IMR-90 (cell line): ENCODE data around the gene ENTPD7. TPM values are rescaled to one million over a fixed set of nuclear protein-coding genes. Genes with fewer than 3 reads are reported as not detected.

Source experiments
- ATAC-seq: fragments of 200-7000 bp; cut with Tn5 transposase; 2 replicates; pipeline ENCODE4 v1.9.1; 2020; ENCODE audit warnings: low read depth, mild to moderate bottlenecking, moderate library complexity
- BruUV-seq: library from RNA; stranded (reverse); fragments of 400-500 nt; replicated peaks from 2 replicates; lab custom pipeline; 2021; lab: Mats Ljungman, UMichigan
- CTCF ChIA-PET: fragments of 300-600 bp; formaldehyde crosslinking; extraction: SDS; loops from one replicate; lab custom pipeline; 2021; ENCODE audit warnings: antibody characterized with exemption; lab: Yijun Ruan, JAX
- POLR2A ChIA-PET: fragments of 300-600 bp; sonication (Branson Sonifier 250); formaldehyde crosslinking; loops from one replicate; lab custom pipeline; 2022; ENCODE audit warnings: antibody characterized with exemption; ENCODE audit not compliant: unreplicated experiment; lab: Charles Lee
- DNase-seq: peaks from one replicate; pipeline ENCODE4 v3.0.0; 2013
- H2AFZ ChIP-seq: replicated peaks from 2 replicates; pipeline ENCODE3; 2013; ENCODE audit warnings: low read length, mild to moderate bottlenecking; ENCODE audit not compliant: poor library complexity
- H2AK5ac ChIP-seq: 2 replicates; pipeline ENCODE4 v1.6.1; 2013; ENCODE audit warnings: low read depth, low read length, inconsistent platforms
- H2AK9ac ChIP-seq: replicated peaks from 2 replicates; pipeline ENCODE3; 2013; ENCODE audit warnings: mild to moderate bottlenecking, low read depth, low read length, moderate library complexity; ENCODE audit not compliant: poor library complexity
- H2BK120ac ChIP-seq: 2 replicates; pipeline ENCODE4 v1.6.1; 2013; ENCODE audit warnings: low read depth, low read length, inconsistent platforms
- H2BK15ac ChIP-seq: 3 replicates; pipeline ENCODE4 v1.6.1; 2013; ENCODE audit warnings: low read depth, low read length, inconsistent platforms
- H2BK20ac ChIP-seq: 2 replicates; pipeline ENCODE4 v1.6.1; 2013; ENCODE audit warnings: low read depth, mild to moderate bottlenecking, inconsistent platforms, low read length, moderate library complexity
- H2BK5ac ChIP-seq: 2 replicates; pipeline ENCODE4 v1.6.1; 2013; ENCODE audit warnings: mild to moderate bottlenecking, low read depth, low read length, inconsistent platforms; ENCODE audit not compliant: poor library complexity, severe bottlenecking
- H3K14ac ChIP-seq: replicated peaks from 2 replicates; pipeline ENCODE4 v1.6.1; 2013; ENCODE audit warnings: low read depth, low read length, inconsistent platforms
- H3K18ac ChIP-seq: 2 replicates; pipeline ENCODE4 v1.6.1; 2013; ENCODE audit warnings: low read depth, low read length, control low read depth
- H3K23ac ChIP-seq: 2 replicates; pipeline ENCODE4 v1.6.1; 2013; ENCODE audit warnings: low read depth, low read length, inconsistent platforms
- H3K27ac ChIP-seq: 2 replicates; pipeline ENCODE4 v1.5.1; 2013; ENCODE audit warnings: mild to moderate bottlenecking, control low read depth, low read length; ENCODE audit not compliant: insufficient read depth
- H3K27me3 ChIP-seq: 2 replicates; pipeline ENCODE4 v1.6.1; 2013; ENCODE audit warnings: low read length; ENCODE audit not compliant: control insufficient read depth, insufficient read depth
- H3K36me3 ChIP-seq: 2 replicates; pipeline ENCODE4 v1.6.1; 2013; ENCODE audit warnings: low read length, mixed read lengths; ENCODE audit not compliant: control insufficient read depth, insufficient read depth
- H3K4ac ChIP-seq: 2 replicates; pipeline ENCODE4 v1.6.1; 2013; ENCODE audit warnings: low read depth, low read length, inconsistent platforms
- H3K4me1 ChIP-seq: 2 replicates; pipeline ENCODE4 v1.6.1; 2013; ENCODE audit warnings: low read length, mixed read lengths; ENCODE audit not compliant: control insufficient read depth, insufficient read depth
- H3K4me2 ChIP-seq: 2 replicates; pipeline ENCODE4 v1.6.1; 2013; ENCODE audit warnings: low read depth, mild to moderate bottlenecking, control low read depth, low read length, moderate library complexity
- H3K4me3 ChIP-seq: 2 replicates; pipeline ENCODE4 v1.5.1; 2013; ENCODE audit warnings: low read depth, mild to moderate bottlenecking, control low read depth, low read length, moderate library complexity; ENCODE audit not compliant: insufficient read depth
- H3K56ac ChIP-seq: 2 replicates; pipeline ENCODE4 v1.6.1; 2013; ENCODE audit warnings: low read length, inconsistent platforms; ENCODE audit not compliant: insufficient read depth; ENCODE audit errors: extremely low read depth
- H3K79me1 ChIP-seq, 2 experiments: 2 replicates each; pipeline ENCODE4 v1.6.1; 2013; ENCODE audit warnings: low read length in 2 of 2, inconsistent platforms in 1 of 2, low read depth in 1 of 2
- H3K9ac ChIP-seq: 2 replicates; pipeline ENCODE4 v1.6.1; 2013; ENCODE audit warnings: low read depth, low read length, control low read depth
- H3K9me1 ChIP-seq: 2 replicates; pipeline ENCODE4 v1.6.1; 2013; ENCODE audit warnings: low read length, inconsistent platforms; ENCODE audit not compliant: insufficient read depth
- H3K9me3 ChIP-seq: 2 replicates; pipeline ENCODE4 v1.6.1; 2013; ENCODE audit warnings: low read length; ENCODE audit not compliant: control insufficient read depth, insufficient read depth
- H4K20me1 ChIP-seq: 2 replicates; pipeline ENCODE4 v1.6.1; 2013; ENCODE audit warnings: low read length, inconsistent platforms; ENCODE audit not compliant: insufficient read depth
- H4K5ac ChIP-seq: 2 replicates; pipeline ENCODE4 v1.6.1; 2013; ENCODE audit warnings: mild to moderate bottlenecking, low read depth, low read length, control low read depth
- H4K8ac ChIP-seq, 2 experiments: 2 replicates each; pipeline ENCODE4 v1.6.1; 2013; ENCODE audit warnings: low read depth in 2 of 2, low read length in 2 of 2, control low read depth in 1 of 2, inconsistent platforms in 1 of 2
- H4K91ac ChIP-seq: 2 replicates; pipeline ENCODE4 v1.6.1; 2013; ENCODE audit warnings: low read depth, low read length, inconsistent platforms; ENCODE audit not compliant: insufficient read depth
- CEBPB ChIP-seq: IDR thresholded peaks from 2 replicates; pipeline ENCODE4 v1.6.1; 2012; ENCODE audit warnings: low read depth, low read length, improper control_type of control experiment
- CHD1 ChIP-seq: IDR thresholded peaks from 2 replicates; pipeline ENCODE4 v1.6.1; 2012; ENCODE audit warnings: low read depth, low read length, improper control_type of control experiment
- CTCF ChIP-seq: conservative IDR thresholded peaks from 2 replicates; pipeline ENCODE4 v1.5.1; 2012; ENCODE audit warnings: mild to moderate bottlenecking, low read depth, low read length, improper control_type of control experiment
- ELK1 ChIP-seq: fragments of 150-350 bp; IDR thresholded peaks from 2 replicates; pipeline ENCODE4 v1.6.1; 2016; ENCODE audit warnings: low read depth, mild to moderate bottlenecking, low read length, moderate library complexity, borderline replicate concordance
- FOS ChIP-seq: fragments of 150-350 bp; IDR thresholded peaks from 2 replicates; pipeline ENCODE4 v1.6.1; 2016; ENCODE audit warnings: low read depth, low read length
- MAFK ChIP-seq: IDR thresholded peaks from 2 replicates; pipeline ENCODE4 v1.6.1; 2012; ENCODE audit warnings: low read depth, low read length, improper control_type of control experiment
- MAZ ChIP-seq: IDR thresholded peaks from 2 replicates; pipeline ENCODE4 v1.6.1; 2012; ENCODE audit warnings: low read depth, mild to moderate bottlenecking, low read length, improper control_type of control experiment, moderate library complexity, borderline replicate concordance
- MXI1 ChIP-seq: IDR thresholded peaks from 2 replicates; pipeline ENCODE4 v1.6.1; 2012; ENCODE audit warnings: low read depth, mild to moderate bottlenecking, low read length, moderate library complexity, borderline replicate concordance
- NFE2L2 ChIP-seq: fragments of 150-350 bp; IDR thresholded peaks from 2 replicates; pipeline ENCODE4 v1.6.1; 2016; ENCODE audit warnings: low read depth, mild to moderate bottlenecking, low read length
- POLR2A ChIP-seq: IDR thresholded peaks from 2 replicates; pipeline ENCODE4 v1.6.1; 2012; ENCODE audit warnings: mild to moderate bottlenecking, low read depth, low read length
- RAD21 ChIP-seq: IDR thresholded peaks from 2 replicates; pipeline ENCODE4 v1.6.1; 2012; ENCODE audit warnings: low read length, improper control_type of control experiment
- RCOR1 ChIP-seq: IDR thresholded peaks from 2 replicates; pipeline ENCODE4 v1.6.1; 2012; ENCODE audit warnings: mild to moderate bottlenecking, low read length, improper control_type of control experiment; ENCODE audit not compliant: insufficient replicate concordance
- RFX5 ChIP-seq: IDR thresholded peaks from 2 replicates; pipeline ENCODE4 v1.8.0; 2012; ENCODE audit warnings: low read depth, mild to moderate bottlenecking, low read length, moderate library complexity
- SMC3 ChIP-seq: fragments of 150-350 bp; IDR thresholded peaks from 2 replicates; pipeline ENCODE4 v1.6.1; 2016; ENCODE audit warnings: low read depth, mild to moderate bottlenecking, antibody characterized with exemption, low read length, moderate library complexity
- USF2 ChIP-seq: fragments of 150-350 bp; IDR thresholded peaks from 2 replicates; pipeline ENCODE4 v1.6.1; 2017; ENCODE audit warnings: mild to moderate bottlenecking, antibody characterized with exemption, low read length, low read depth
- WGBS, 2 experiments: methylation state at CpG; one replicate each; pipeline versions ENCODE4 v1.1.5 to v1.1.7; 2013; ENCODE audit warnings: missing lambda C conversion rate in 2 of 2; ENCODE audit not compliant: insufficient read length in 1 of 2; ENCODE audit errors: extremely low coverage in 2 of 2; 5-methylcytosine and 5-hydroxymethylcytosine counted together
- dilution Hi-C: fragments of 300-500 bp; cut with HindIII; formaldehyde crosslinking; loops from one replicate; pipeline ENCODE4 v1.14.3; 2018; ENCODE audit warnings: low sequenced_read_pairs; ENCODE audit not compliant: unreplicated experiment
- in situ Hi-C: fragments of 300-500 bp; cut with MboI; formaldehyde crosslinking; loops from 3 replicates; pipeline ENCODE4 v1.14.3; 2019; ENCODE audit warnings: low sequenced_read_pairs, inconsistent platforms, mixed read lengths
- intact Hi-C: fragments of 100-400 bp; cut with micrococcal nuclease; formaldehyde crosslinking; loops from 2 replicates; pipeline ENCODE4 v1.10.0; 2022
- polyA plus RNA-seq, 3 experiments: library from polyadenylated mRNA; depleted of rRNA; stranded (reverse); fragments of >200 nt; gene quantifications; 2 replicates each; pipeline ENCODE4 v1.2.3, GENCODE V29; 2012; ENCODE audit warnings: low replicate concordance in 1 of 3
- total RNA-seq: library from RNA; depleted of rRNA; stranded (reverse); fragments of >200 nt; gene quantifications from 2 replicates; pipeline ENCODE4 v1.2.3, GENCODE V29; 2012

The ENTPD7 gene
- total and polyA plus RNA-seq, 2 of the 4 experiments (the other 2 are of a cell fraction), result 8.0 to 23.3 TPM

GRCh38 chr10:99667108-99667751 lies 7.9 kb downstream of the ENTPD7 start:
- H4K5ac ChIP-seq, result no peak overlapping the region
- dilution Hi-C loops (no loop called here), intact Hi-C loops (no loop called here), in situ Hi-C loops (no loop called here)
- H2AK9ac ChIP-seq, result no peak overlapping the region
- H4K20me1 ChIP-seq, result peaks cover 4% of the 10 kb centered on the region; the same call in 1 of the 2 replicates
- ATAC-seq (peak; percentile 93), DNase-seq (peak; percentile 92)
- H3K9me3 ChIP-seq, result no peaks in the 10 kb centered on the region
- no peak overlapping the region for H4K91ac ChIP-seq
- H3K14ac ChIP-seq, result no peak overlapping the region
- no TSS peak for BruUV-seq
- WGBS, 2 experiments, result no CpG with 5 or more reads among the region's 4 CpGs
- H2BK15ac ChIP-seq, result no peak overlapping the region
- ChIA-PET POLR2A (no interaction called here), CTCF (interaction anchor here (0.5 to 0.9 kb wide), 2 partner anchors 47 to 232 kb away, joined by 3 to 4 read pairs; no protein-coding TSS in a partner anchor)
- H2AFZ ChIP-seq, result no peak overlapping the region
- no peak overlapping the region for H3K56ac ChIP-seq
- H2AK5ac ChIP-seq, result no peak overlapping the region
- H3K18ac ChIP-seq, result no peak overlapping the region; the same call in 1 of the 2 replicates
- H3K9ac ChIP-seq, result no peak overlapping the region
- peaks cover 16% of the 10 kb centered on the region for H3K36me3 ChIP-seq
- no peak overlapping the region for H3K23ac ChIP-seq
- H2BK5ac ChIP-seq, result peak overlapping the region; percentile 41
- no peak overlapping the region for H3K4me3 ChIP-seq
- H4K8ac ChIP-seq, result no peak overlapping the region
- peaks cover 15 to 30% of the 10 kb centered on the region in 2 experiments for H3K79me1 ChIP-seq
- no peak overlapping the region for H2BK20ac ChIP-seq
- H3K27ac ChIP-seq, result no peak overlapping the region
- H3K9me1 ChIP-seq, result peaks cover 11% of the 10 kb centered on the region
- no peak overlapping the region for H2BK120ac ChIP-seq
- H3K4me2 ChIP-seq, result no peak overlapping the region; the same call in 1 of the 2 replicates
- no peaks in the 10 kb centered on the region for H3K4me1 ChIP-seq
- H3K27me3 ChIP-seq, result no peaks in the 10 kb centered on the region
- H3K4ac ChIP-seq, result no peak overlapping the region
- peak; percentile 19; the same call in 1 of the 2 replicates for TF ChIP-seq POLR2A
- no peak for TF ChIP-seq MAZ
- TF ChIP-seq MAFK, result no peak
- no peak for TF ChIP-seq ELK1
- TF ChIP-seq SMC3, result no peak
- no peak for TF ChIP-seq NFE2L2
- no peak for TF ChIP-seq CHD1
- TF ChIP-seq CTCF, result no peak
- no peak for TF ChIP-seq MXI1
- TF ChIP-seq RCOR1, result no peak
- TF ChIP-seq FOS, result peak; percentile 83
- TF ChIP-seq USF2, result no peak
- peak; percentile 71 for TF ChIP-seq CEBPB
- TF ChIP-seq RFX5, result no peak
- 0 out of 2 replicates have a peak, but pooled peaks have one; percentile 9 for TF ChIP-seq RAD21
